PC-9 (cell line): ENCODE measurements around the gene AP4S1.
"Not testable (repeated sequence)": the region's sequence is repeated elsewhere in the genome, so short reads cannot be mapped to it uniquely, and the experiment has no call there.

ENCODE experiments used
- EZH2 ChIP-seq: fragments of 200-600 bp; sonication (generic); IDR thresholded peaks from 2 replicates; pipeline ENCODE4 v1.8.0; 2017; ENCODE audit warnings: antibody characterized with exemption, low read depth
- TF ChIP-seq, protein P1 (sequence below): fragments of 200-600 bp; sonication (generic); conservative IDR thresholded peaks from 2 replicates; pipeline ENCODE4 v1.6.1; 2017; ENCODE audit warnings: mixed run types, antibody characterized with exemption, mild to moderate bottlenecking, moderate library complexity

GRCh38 chr14:31095817-31096216 lies 70.4 kb downstream of the AP4S1 start:
- TF ChIP-seq, protein P1, sequence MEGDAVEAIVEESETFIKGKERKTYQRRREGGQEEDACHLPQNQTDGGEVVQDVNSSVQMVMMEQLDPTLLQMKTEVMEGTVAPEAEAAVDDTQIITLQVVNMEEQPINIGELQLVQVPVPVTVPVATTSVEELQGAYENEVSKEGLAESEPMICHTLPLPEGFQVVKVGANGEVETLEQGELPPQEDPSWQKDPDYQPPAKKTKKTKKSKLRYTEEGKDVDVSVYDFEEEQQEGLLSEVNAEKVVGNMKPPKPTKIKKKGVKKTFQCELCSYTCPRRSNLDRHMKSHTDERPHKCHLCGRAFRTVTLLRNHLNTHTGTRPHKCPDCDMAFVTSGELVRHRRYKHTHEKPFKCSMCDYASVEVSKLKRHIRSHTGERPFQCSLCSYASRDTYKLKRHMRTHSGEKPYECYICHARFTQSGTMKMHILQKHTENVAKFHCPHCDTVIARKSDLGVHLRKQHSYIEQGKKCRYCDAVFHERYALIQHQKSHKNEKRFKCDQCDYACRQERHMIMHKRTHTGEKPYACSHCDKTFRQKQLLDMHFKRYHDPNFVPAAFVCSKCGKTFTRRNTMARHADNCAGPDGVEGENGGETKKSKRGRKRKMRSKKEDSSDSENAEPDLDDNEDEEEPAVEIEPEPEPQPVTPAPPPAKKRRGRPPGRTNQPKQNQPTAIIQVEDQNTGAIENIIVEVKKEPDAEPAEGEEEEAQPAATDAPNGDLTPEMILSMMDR: not testable (repeated sequence)
- TF ChIP-seq EZH2: not testable (repeated sequence)
